NT2/D1 (cell line): ENCODE results near the gene PCDHA2.

ENCODE experiments used
- SUZ12 ChIP-seq: IDR thresholded peaks from 2 replicates; pipeline ENCODE4 v1.6.1; 2011; ENCODE audit not compliant: insufficient read length, insufficient read depth; ENCODE audit errors: extremely low read depth
- YY1 ChIP-seq: IDR thresholded peaks from 2 replicates; pipeline ENCODE4 v1.6.1; 2011; ENCODE audit not compliant: insufficient read length, insufficient read depth
- ZNF274 ChIP-seq: IDR thresholded peaks from 2 replicates; pipeline ENCODE4 v1.6.1; 2011; ENCODE audit warnings: mild to moderate bottlenecking, low read depth, low read length

DNA sequence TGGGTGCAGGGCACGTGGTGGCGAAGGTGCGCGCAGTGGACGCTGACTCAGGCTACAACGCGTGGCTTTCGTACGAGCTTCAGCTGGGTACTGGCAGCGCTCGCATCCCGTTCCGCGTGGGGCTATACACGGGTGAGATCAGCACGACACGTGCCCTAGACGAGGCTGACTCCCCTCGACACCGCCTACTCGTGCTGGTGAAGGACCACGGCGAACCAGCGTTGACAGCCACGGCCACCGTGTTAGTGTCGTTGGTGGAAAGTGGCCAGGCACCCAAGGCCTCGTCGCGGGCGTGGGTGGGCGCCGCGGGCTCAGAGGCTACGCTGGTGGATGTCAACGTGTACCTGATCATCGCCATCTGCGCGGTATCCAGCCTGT lies 2.1 kb downstream of the PCDHA2 start:
- TF ChIP-seq YY1 (no peak), ZNF274 (no peak), SUZ12 (no peak)
